ENCODE data around the gene KMT2B. TPM values are rescaled to one million over a fixed set of nuclear protein-coding genes. Genes with fewer than 3 reads are reported as not detected.

KMT2B gene
- total and polyA plus RNA-seq, 2 of the 8 experiments (the other 6 are each of a cell fraction or from before 2014, with no cell fraction given) = 26.7 to 38.6 TPM

DNA sequence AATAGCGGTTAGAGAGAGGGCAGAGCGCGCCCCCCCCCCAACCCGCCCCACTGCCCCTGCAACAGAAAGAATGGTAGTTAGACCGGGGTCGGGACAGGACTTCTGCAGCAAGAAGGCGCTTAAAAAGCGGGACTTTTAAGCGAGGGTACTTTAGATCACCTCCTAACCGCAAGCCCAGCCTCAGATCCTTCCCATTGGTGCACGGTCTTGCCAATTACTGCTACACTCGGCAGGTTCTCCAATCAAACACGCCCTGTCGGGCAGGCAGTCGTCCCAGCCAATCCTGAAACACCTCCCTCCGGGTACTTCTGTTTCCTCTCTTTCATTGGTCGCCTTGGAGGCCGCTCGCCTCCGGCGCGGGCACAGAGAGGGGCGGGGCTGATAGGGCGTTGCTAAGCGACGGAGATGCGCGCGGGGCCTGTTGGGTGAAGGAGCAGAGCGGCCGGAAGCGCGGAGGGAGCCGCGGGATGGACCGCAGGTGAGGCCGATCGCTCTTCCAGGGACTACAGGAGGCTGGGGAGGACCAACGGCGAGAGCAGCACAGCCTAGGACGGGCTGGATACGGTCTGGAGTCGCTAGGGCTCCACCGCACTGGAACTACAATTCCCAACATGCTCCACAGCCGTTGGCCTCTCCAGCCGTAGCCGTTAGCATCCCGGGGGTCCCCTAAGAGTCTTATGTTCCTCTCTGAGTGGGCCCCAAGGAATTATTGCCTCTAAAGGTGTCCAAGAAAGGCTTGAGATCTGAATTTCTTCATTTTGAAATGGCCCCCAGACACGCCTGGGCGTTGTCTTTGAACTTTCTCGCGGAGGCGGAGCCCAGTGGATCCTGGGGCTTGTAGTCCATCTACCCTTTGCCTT is 40.2 kb downstream of the KMT2B start, which contains the start of gene PROSER3 (continued):
- TF ChIP-seq BACH1 (IDR thresholded peaks at IDR 0.05; ENCODE audit: low read length) = no peak
- TF ChIP-seq POU5F1 (IDR thresholded peaks at IDR 0.05; ENCODE audit: low read depth, low read length) = no peak
- TF ChIP-seq E2F6 (IDR thresholded peaks at IDR 0.05) = no peak
- no peak for TF ChIP-seq EP300 (IDR thresholded peaks at IDR 0.05; ENCODE audit: borderline replicate concordance in 1 of 2, low read depth in 2 of 2, low read length in 2 of 2)
- TF ChIP-seq SP2 (IDR thresholded peaks at IDR 0.05; ENCODE audit: low read length) = peak; percentile 94

Data from H1 (cell line).